Measurements from ENCODE around the gene USP17L17. TPM values are rescaled to one million over a fixed set of nuclear protein-coding genes. Genes with fewer than 3 reads are reported as not detected.
"Not testable (repeated sequence)": the region's sequence is repeated elsewhere in the genome, so short reads cannot be mapped to it uniquely, and the experiment has no call there.

USP17L17 gene
- total RNA-seq = not detected
- not detected for polyA plus RNA-seq (ENCODE audit: insufficient read depth in 1 of 8, insufficient read length in 8 of 8, low replicate concordance in 1 of 8)
- long read RNA-seq, donor 1 = 0 reads
- long read RNA-seq, donor 2 = 0 reads
- long read RNA-seq, donor 3 = 0 reads
- long read RNA-seq, donor 4 = 0 reads
- long read RNA-seq, donor 5 = 0 reads
- long read RNA-seq, donor 6 = 0 reads
- long read RNA-seq, donor 7 = 0 reads
- long read RNA-seq, donor 8 = 0 reads
- long read RNA-seq, donor 9 = 0 reads
- long read RNA-seq, donor 10 = 0 reads
- long read RNA-seq, donor 11 = 0 reads

GRCh38 chr4:9243579-9243978, at the start of gene USP17L17:
Gene USP17L17, plus strand, starts transcription at chr4:9243879. Its CDS starts 0 bp downstream, at chr4:9243879.
- H3K9me3 ChIP-seq (replicated peaks; ENCODE audit: control insufficient read depth, low read depth, low read length); H3K27ac ChIP-seq (ENCODE audit: low read length); H3K4me3 ChIP-seq (ENCODE audit: low read length); H3K36me3 ChIP-seq (ENCODE audit: control insufficient read depth, insufficient read depth, low read length); DNase-seq; H3K4me1 ChIP-seq (ENCODE audit: control insufficient read depth, insufficient read depth, low read length); H3K27me3 ChIP-seq (ENCODE audit: control insufficient read depth, insufficient read depth, low read length): not testable (repeated sequence)
- no CpG with 5 or more reads among the region's 14 CpGs for WGBS (ENCODE audit: insufficient coverage)

DNA sequence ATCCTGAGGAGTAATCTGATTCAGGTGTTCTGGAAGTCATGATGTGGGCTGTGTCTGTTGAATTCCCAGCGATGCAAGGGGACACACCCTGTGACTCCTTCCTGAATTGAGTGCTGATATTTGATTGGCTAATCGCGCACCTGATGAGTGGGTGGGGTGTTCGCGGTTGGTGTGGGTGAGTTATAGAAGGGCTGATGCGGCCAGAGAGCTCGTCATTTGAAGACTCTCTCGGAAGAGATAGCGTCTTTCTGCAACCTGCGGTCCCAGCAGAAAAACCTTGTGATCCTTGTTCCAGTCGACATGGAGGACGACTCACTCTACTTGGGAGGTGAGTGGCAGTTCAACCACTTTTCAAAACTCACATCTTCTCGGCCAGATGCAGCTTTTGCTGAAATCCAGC, 33.3 kb upstream of the USP17L17 start, which contains the start of gene USP17L10:
USP17L10 (plus strand) TSS at position 301 of the 400 bp plus-strand sequence; CDS start at position 301, 0 bp downstream.
- H3K27ac ChIP-seq (ENCODE audit: low read length); H3K27me3 ChIP-seq (ENCODE audit: control insufficient read depth, insufficient read depth, low read length); H3K9me3 ChIP-seq (replicated peaks; ENCODE audit: control insufficient read depth, low read depth, low read length); H3K4me3 ChIP-seq (ENCODE audit: low read length); H3K4me1 ChIP-seq (ENCODE audit: control insufficient read depth, insufficient read depth, low read length); H3K36me3 ChIP-seq (ENCODE audit: control insufficient read depth, insufficient read depth, low read length); DNase-seq: not testable (repeated sequence)
- whole genome bisulfite sequencing (ENCODE audit: insufficient coverage) = no CpG with 5 or more reads among the region's 13 CpGs

DNA sequence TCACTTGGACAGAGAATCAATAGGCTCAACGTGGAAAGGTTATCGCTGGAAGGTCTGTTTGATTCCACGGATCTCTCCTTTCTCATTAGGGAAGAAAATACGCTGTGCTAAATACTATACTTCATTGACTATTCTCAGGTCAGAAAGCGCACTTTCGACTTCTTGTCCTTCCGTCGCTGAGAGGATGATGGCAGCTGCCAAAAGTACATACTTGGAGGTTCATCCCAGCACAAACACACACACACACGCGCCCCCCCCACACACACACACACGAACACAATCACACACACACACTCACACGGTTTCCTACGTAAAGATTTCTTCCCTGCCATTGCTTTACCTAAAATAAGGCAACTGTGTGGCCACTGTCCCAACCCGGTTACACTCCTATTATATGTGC, 29.0 kb upstream of the USP17L17 start:
- H3K27ac ChIP-seq (ENCODE audit: low read length); H3K36me3 ChIP-seq (ENCODE audit: control insufficient read depth, insufficient read depth, low read length); H3K27me3 ChIP-seq (ENCODE audit: control insufficient read depth, insufficient read depth, low read length); H3K9me3 ChIP-seq (replicated peaks; ENCODE audit: control insufficient read depth, low read depth, low read length); H3K4me3 ChIP-seq (ENCODE audit: low read length); DNase-seq; H3K4me1 ChIP-seq (ENCODE audit: control insufficient read depth, insufficient read depth, low read length): not testable (repeated sequence)
- 95% methylated on average over 5 of the region's 14 CpGs for WGBS (ENCODE audit: insufficient coverage)

- not testable (repeated sequence) for H3K4me3 ChIP-seq (ENCODE audit: low read length); H3K27me3 ChIP-seq (ENCODE audit: control insufficient read depth, insufficient read depth, low read length); DNase-seq; H3K9me3 ChIP-seq (replicated peaks; ENCODE audit: control insufficient read depth, low read depth, low read length); H3K27ac ChIP-seq (ENCODE audit: low read length); H3K4me1 ChIP-seq (ENCODE audit: control insufficient read depth, insufficient read depth, low read length); H3K36me3 ChIP-seq (ENCODE audit: control insufficient read depth, insufficient read depth, low read length)
- WGBS (ENCODE audit: insufficient coverage) = 100% methylated on average over 1 of the region's 14 CpGs
Measured at GRCh38 chr4:9215105-9215504, 28.6 kb upstream of the USP17L17 start, which contains the start of gene USP17L11. Gene USP17L11, plus strand, starts transcription at chr4:9215405. Its CDS starts 0 bp downstream, at chr4:9215405.

DNA sequence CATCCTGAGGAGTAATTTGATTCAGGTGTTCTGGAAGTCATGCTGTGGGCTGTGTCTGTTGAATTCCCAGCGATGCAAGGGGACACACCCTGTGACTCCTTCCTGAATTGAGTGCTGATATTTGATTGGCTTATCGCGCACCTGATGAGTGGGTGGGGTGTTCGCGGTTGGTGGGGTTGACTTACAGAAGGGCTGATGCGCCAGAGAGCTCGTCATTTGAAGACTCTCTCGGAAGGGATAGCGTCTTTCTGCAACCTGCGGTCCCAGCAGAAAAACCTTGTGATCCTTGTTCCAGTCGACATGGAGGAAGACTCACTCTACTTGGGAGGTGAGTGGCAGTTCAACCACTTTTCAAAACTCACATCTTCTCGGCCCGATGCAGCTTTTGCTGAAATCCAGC, 23.8 kb upstream of the USP17L17 start, which contains the start of gene USP17L12:
USP17L12 (plus strand) TSS at position 301 of the 400 bp plus-strand sequence; CDS start at position 301, 0 bp downstream.
- not testable (repeated sequence) for H3K9me3 ChIP-seq (replicated peaks; ENCODE audit: control insufficient read depth, low read depth, low read length); H3K36me3 ChIP-seq (ENCODE audit: control insufficient read depth, insufficient read depth, low read length); H3K27ac ChIP-seq (ENCODE audit: low read length); DNase-seq; H3K4me3 ChIP-seq (ENCODE audit: low read length); H3K27me3 ChIP-seq (ENCODE audit: control insufficient read depth, insufficient read depth, low read length); H3K4me1 ChIP-seq (ENCODE audit: control insufficient read depth, insufficient read depth, low read length)
- no CpG with 5 or more reads among the region's 13 CpGs for WGBS (ENCODE audit: insufficient coverage)

DNA sequence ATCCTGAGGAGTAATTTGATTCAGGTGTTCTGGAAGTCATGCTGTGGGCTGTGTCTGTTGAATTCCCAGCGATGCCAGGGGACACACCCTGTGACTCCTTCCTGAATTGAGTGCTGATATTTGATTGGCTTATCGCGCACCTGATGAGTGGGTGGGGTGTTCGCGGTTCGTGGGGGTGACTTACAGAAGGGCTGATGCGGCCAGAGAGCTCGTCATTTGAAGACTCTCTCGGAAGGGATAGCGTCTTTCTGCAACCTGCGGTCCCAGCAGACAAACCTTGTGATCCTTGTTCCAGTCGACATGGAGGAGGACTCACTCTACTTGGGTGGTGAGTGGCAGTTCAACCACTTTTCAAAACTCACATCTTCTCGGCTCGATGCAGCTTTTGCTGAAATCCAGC, 19.1 kb upstream of the USP17L17 start, which contains the start of gene USP17L13:
USP17L13 (plus strand) TSS at position 301 of the 400 bp plus-strand sequence; CDS start at position 301, 0 bp downstream.
- not testable (repeated sequence) for H3K27me3 ChIP-seq (ENCODE audit: control insufficient read depth, insufficient read depth, low read length); H3K27ac ChIP-seq (ENCODE audit: low read length); H3K4me1 ChIP-seq (ENCODE audit: control insufficient read depth, insufficient read depth, low read length); H3K4me3 ChIP-seq (ENCODE audit: low read length); H3K9me3 ChIP-seq (replicated peaks; ENCODE audit: control insufficient read depth, low read depth, low read length); H3K36me3 ChIP-seq (ENCODE audit: control insufficient read depth, insufficient read depth, low read length); DNase-seq
- no CpG with 5 or more reads among the region's 14 CpGs for WGBS (ENCODE audit: insufficient coverage)

GRCh38 chr4:9230249-9230648, 13.4 kb upstream of the USP17L17 start:
- H3K27me3 ChIP-seq (ENCODE audit: control insufficient read depth, insufficient read depth, low read length); H3K27ac ChIP-seq (ENCODE audit: low read length); H3K4me3 ChIP-seq (ENCODE audit: low read length); H3K9me3 ChIP-seq (replicated peaks; ENCODE audit: control insufficient read depth, low read depth, low read length); H3K36me3 ChIP-seq (ENCODE audit: control insufficient read depth, insufficient read depth, low read length); DNase-seq; H3K4me1 ChIP-seq (ENCODE audit: control insufficient read depth, insufficient read depth, low read length): not testable (repeated sequence)
- no CpG with 5 or more reads among the region's 8 CpGs for WGBS (ENCODE audit: insufficient coverage)

GRCh38 chr4:9234085-9234484, 9.6 kb upstream of the USP17L17 start, which contains the start of gene USP17L15:
Gene USP17L15, plus strand, starts transcription at chr4:9234385. Its CDS starts 0 bp downstream, at chr4:9234385.
- H3K4me3 ChIP-seq (ENCODE audit: low read length); H3K27me3 ChIP-seq (ENCODE audit: control insufficient read depth, insufficient read depth, low read length): not testable (repeated sequence)
- no CpG with 5 or more reads among the region's 15 CpGs for WGBS (ENCODE audit: insufficient coverage)

DNA sequence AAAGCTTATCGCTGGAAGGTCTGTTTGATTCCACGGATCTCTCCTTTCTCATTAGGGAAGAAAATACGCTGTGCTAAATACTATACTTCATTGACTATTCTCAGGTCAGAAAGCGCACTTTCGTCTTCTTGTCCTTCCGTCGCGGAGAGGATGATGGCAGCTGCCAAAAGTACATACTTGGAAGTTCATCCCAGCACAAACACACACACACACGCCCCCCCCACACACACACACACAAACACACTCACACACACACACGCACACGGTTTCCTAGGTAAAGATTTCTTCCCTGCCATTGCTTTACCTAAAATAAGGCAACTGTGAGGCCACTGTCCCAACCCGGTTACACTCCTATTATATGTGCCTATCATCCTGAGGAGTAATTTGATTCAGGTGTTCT, 5.2 kb upstream of the USP17L17 start:
- H3K36me3 ChIP-seq (ENCODE audit: control insufficient read depth, insufficient read depth, low read length); H3K27ac ChIP-seq (ENCODE audit: low read length); H3K4me1 ChIP-seq (ENCODE audit: control insufficient read depth, insufficient read depth, low read length); H3K4me3 ChIP-seq (ENCODE audit: low read length); H3K27me3 ChIP-seq (ENCODE audit: control insufficient read depth, insufficient read depth, low read length); H3K9me3 ChIP-seq (replicated peaks; ENCODE audit: control insufficient read depth, low read depth, low read length): not testable (repeated sequence)
- 88% methylated on average over 8 of the region's 12 CpGs for WGBS (ENCODE audit: insufficient coverage)
- peak; percentile 0 for DNase-seq

More at GRCh38 chr4:9234085-9234484, 9.6 kb upstream of the USP17L17 start, which contains the start of gene USP17L15:
- not testable (repeated sequence) for H3K36me3 ChIP-seq (ENCODE audit: control insufficient read depth, insufficient read depth, low read length); H3K27ac ChIP-seq (ENCODE audit: low read length); H3K4me1 ChIP-seq (ENCODE audit: control insufficient read depth, insufficient read depth, low read length); H3K9me3 ChIP-seq (replicated peaks; ENCODE audit: control insufficient read depth, low read depth, low read length); DNase-seq

DNA sequence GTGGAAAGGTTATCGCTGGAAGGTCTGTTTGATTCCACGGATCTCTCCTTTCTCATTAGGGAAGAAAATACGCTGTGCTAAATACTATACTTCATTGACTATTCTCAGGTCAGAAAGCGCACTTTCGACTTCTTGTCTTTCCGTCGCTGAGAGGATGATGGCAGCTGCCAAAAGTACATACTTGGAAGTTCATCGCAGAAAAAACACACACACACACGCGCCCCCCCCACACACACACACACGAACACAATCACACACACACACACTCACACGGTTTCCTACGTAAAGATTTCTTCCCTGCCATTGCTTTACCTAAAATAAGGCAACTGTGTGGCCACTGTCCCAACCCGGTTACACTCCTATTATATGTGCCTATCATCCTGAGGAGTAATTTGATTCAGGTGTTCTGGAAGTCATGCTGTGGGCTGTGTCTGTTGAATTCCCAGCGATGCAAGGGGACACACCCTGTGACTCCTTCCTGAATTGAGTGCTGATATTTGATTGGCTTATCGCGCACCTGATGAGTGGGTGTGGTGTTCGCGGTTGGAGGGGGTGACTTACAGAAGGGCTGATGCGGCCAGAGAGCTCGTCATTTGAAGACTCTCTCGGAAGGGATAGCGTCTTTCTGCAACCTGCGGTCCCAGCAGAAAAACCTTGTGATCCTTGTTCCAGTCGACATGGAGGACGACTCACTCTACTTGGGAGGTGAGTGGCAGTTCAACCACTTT, 4.4 kb downstream of the USP17L17 start, which contains the start of gene USP17L18:
USP17L18 (plus strand) TSS at position 678 of the 728 bp plus-strand sequence; CDS start at position 678, 0 bp downstream.
- 94% methylated on average over 7 of the region's 26 CpGs for WGBS (ENCODE audit: insufficient coverage)
- not testable (repeated sequence) for H3K4me3 ChIP-seq (ENCODE audit: low read length)
- peak; percentile 0 for DNase-seq

More for the DNA sequence above, 4.4 kb downstream of the USP17L17 start, which contains the start of gene USP17L18:
- H3K27me3 ChIP-seq (ENCODE audit: control insufficient read depth, insufficient read depth, low read length); H3K27ac ChIP-seq (ENCODE audit: low read length); H3K36me3 ChIP-seq (ENCODE audit: control insufficient read depth, insufficient read depth, low read length); H3K4me1 ChIP-seq (ENCODE audit: control insufficient read depth, insufficient read depth, low read length); H3K9me3 ChIP-seq (replicated peaks; ENCODE audit: control insufficient read depth, low read depth, low read length): not testable (repeated sequence)

All from muscle of leg (tissue), 16 donors.